IPS-18a (cell line): ENCODE measurements around the gene DLAT.

ENCODE experiments used
- H3K27ac ChIP-seq: one replicate; pipeline ENCODE4 v1.5.1; 2013; ENCODE audit warnings: low read length
- H3K27me3 ChIP-seq: one replicate; pipeline ENCODE4 v1.6.1; 2013; ENCODE audit warnings: mild to moderate bottlenecking, low read length; ENCODE audit not compliant: control insufficient read depth, insufficient read depth
- H3K36me3 ChIP-seq: one replicate; pipeline ENCODE4 v1.6.1; 2013; ENCODE audit warnings: low read depth, low read length; ENCODE audit not compliant: control insufficient read depth
- H3K4me1 ChIP-seq: one replicate; pipeline ENCODE4 v1.6.1; 2013; ENCODE audit warnings: low read depth, low read length; ENCODE audit not compliant: control insufficient read depth
- H3K4me3 ChIP-seq: one replicate; pipeline ENCODE4 v1.5.1; 2013; ENCODE audit warnings: low read length
- H3K9ac ChIP-seq: one replicate; pipeline ENCODE4 v1.6.1; 2013; ENCODE audit warnings: mild to moderate bottlenecking, low read length, moderate library complexity
- H3K9me3 ChIP-seq: one replicate; pipeline ENCODE4 v1.6.1; 2013; ENCODE audit warnings: low read depth, low read length; ENCODE audit not compliant: control insufficient read depth

Gene DLAT

GRCh38 chr11:112024773-112025678 lies at the start of gene DLAT:
Gene DLAT, plus strand, starts transcription at chr11:112025408. Its CDS starts 65 bp downstream, at chr11:112025473.
- no peaks in the 10 kb centered on the region for H3K9me3 ChIP-seq
- H3K27ac ChIP-seq: peak within 1 kb of the TSS; percentile 90
- H3K36me3 ChIP-seq: peaks cover 22% of the 10 kb centered on the region
- peak within 1 kb of the TSS; percentile 99 for H3K4me3 ChIP-seq
- no peaks in the 10 kb centered on the region for H3K27me3 ChIP-seq
- peak within 1 kb of the TSS; percentile 93 for H3K9ac ChIP-seq
- H3K4me1 ChIP-seq: peaks cover 5% of the 10 kb centered on the region

GRCh38 chr11:111976119-111976766 lies 49.0 kb upstream of the DLAT start:
- Histone ChIP-seq H3K4me3 (peak overlapping the region; percentile 77), H3K27me3 (peaks cover 6% of the 10 kb centered on the region), H3K9ac (peak overlapping the region; percentile 18), H3K9me3 (no peaks in the 10 kb centered on the region), H3K4me1 (peaks cover 19% of the 10 kb centered on the region), H3K36me3 (peaks cover 2% of the 10 kb centered on the region), H3K27ac (no peak overlapping the region)

- H3K27ac ChIP-seq: no peak overlapping the region
- H3K9me3 ChIP-seq: no peaks in the 10 kb centered on the region
- H3K4me3 ChIP-seq: peak overlapping the region; percentile 77
- H3K27me3 ChIP-seq: peaks cover 6% of the 10 kb centered on the region
- H3K4me1 ChIP-seq: peaks cover 23% of the 10 kb centered on the region
- H3K36me3 ChIP-seq: peaks cover 4% of the 10 kb centered on the region
- H3K9ac ChIP-seq: peak overlapping the region; percentile 18
Observed at GRCh38 chr11:111976767-111977145, 48.5 kb upstream of the DLAT start.

- Histone ChIP-seq H3K36me3 (peaks cover 4% of the 10 kb centered on the region), H3K9me3 (no peaks in the 10 kb centered on the region), H3K27ac (no peak overlapping the region), H3K4me1 (peaks cover 29% of the 10 kb centered on the region), H3K9ac (peak overlapping the region; percentile 51), H3K4me3 (peak overlapping the region; percentile 77), H3K27me3 (peaks cover 6% of the 10 kb centered on the region)
Observed at GRCh38 chr11:111977146-111978027, 47.8 kb upstream of the DLAT start.

- peak overlapping the region; percentile 51 for H3K9ac ChIP-seq
- peaks cover 37% of the 10 kb centered on the region for H3K4me1 ChIP-seq
- peaks cover 6% of the 10 kb centered on the region for H3K27me3 ChIP-seq
- no peak overlapping the region for H3K27ac ChIP-seq
- H3K4me3 ChIP-seq: peak overlapping the region; percentile 77
- H3K36me3 ChIP-seq: peaks cover 4% of the 10 kb centered on the region
- no peaks in the 10 kb centered on the region for H3K9me3 ChIP-seq
Observed at GRCh38 chr11:111978028-111978771, 47.0 kb upstream of the DLAT start.

GRCh38 chr11:111980062-111980461 lies 45.1 kb upstream of the DLAT start:
- no peak overlapping the region for H3K27ac ChIP-seq
- H3K4me3 ChIP-seq: no peak overlapping the region
- H3K9ac ChIP-seq: no peak overlapping the region
- H3K9me3 ChIP-seq: no peaks in the 10 kb centered on the region
- peaks cover 4% of the 10 kb centered on the region for H3K36me3 ChIP-seq
- peaks cover 6% of the 10 kb centered on the region for H3K27me3 ChIP-seq
- H3K4me1 ChIP-seq: peaks cover 46% of the 10 kb centered on the region

GRCh38 chr11:111981270-111981669 lies 43.9 kb upstream of the DLAT start:
- H3K27ac ChIP-seq: no peak overlapping the region
- no peak overlapping the region for H3K4me3 ChIP-seq
- peaks cover 6% of the 10 kb centered on the region for H3K27me3 ChIP-seq
- H3K4me1 ChIP-seq: peaks cover 44% of the 10 kb centered on the region
- no peaks in the 10 kb centered on the region for H3K9me3 ChIP-seq
- no peak overlapping the region for H3K9ac ChIP-seq
- peaks cover 11% of the 10 kb centered on the region for H3K36me3 ChIP-seq

GRCh38 chr11:111982019-111982464 lies 43.2 kb upstream of the DLAT start:
- peaks cover 13% of the 10 kb centered on the region for H3K36me3 ChIP-seq
- peaks cover 6% of the 10 kb centered on the region for H3K27me3 ChIP-seq
- H3K27ac ChIP-seq: no peak overlapping the region
- H3K9ac ChIP-seq: peak overlapping the region; percentile 51
- H3K9me3 ChIP-seq: no peaks in the 10 kb centered on the region
- peak overlapping the region; percentile 54 for H3K4me3 ChIP-seq
- peaks cover 40% of the 10 kb centered on the region for H3K4me1 ChIP-seq

- no peaks in the 10 kb centered on the region for H3K9me3 ChIP-seq
- peak overlapping the region; percentile 51 for H3K9ac ChIP-seq
- peaks cover 5% of the 10 kb centered on the region for H3K27me3 ChIP-seq
- H3K27ac ChIP-seq: peak overlapping the region; percentile 73
- H3K4me3 ChIP-seq: peak overlapping the region; percentile 54
- H3K4me1 ChIP-seq: peaks cover 40% of the 10 kb centered on the region
- peaks cover 14% of the 10 kb centered on the region for H3K36me3 ChIP-seq
Observed at GRCh38 chr11:111982541-111983186, 42.5 kb upstream of the DLAT start.

GRCh38 chr11:111983187-111983986 lies 41.8 kb upstream of the DLAT start:
- Histone ChIP-seq H3K4me1 (peaks cover 33% of the 10 kb centered on the region), H3K9me3 (no peaks in the 10 kb centered on the region), H3K9ac (peak overlapping the region; percentile 51), H3K4me3 (peak overlapping the region; percentile 54), H3K27me3 (no peaks in the 10 kb centered on the region), H3K36me3 (peaks cover 14% of the 10 kb centered on the region), H3K27ac (peak overlapping the region; percentile 73)
